ENCODE results near the gene CHD1L. TPM values are rescaled to one million over a fixed set of nuclear protein-coding genes. Genes with fewer than 3 reads are reported as not detected.
"Not testable (repeated sequence)": the region's sequence is repeated elsewhere in the genome, so short reads cannot be mapped to it uniquely, and the experiment has no call there.

The CHD1L gene
- polyA plus RNA-seq, 1 donor (not counting 4 experiments of a cell fraction or from before 2014, with no cell fraction given), result 49.2 TPM

DNA sequence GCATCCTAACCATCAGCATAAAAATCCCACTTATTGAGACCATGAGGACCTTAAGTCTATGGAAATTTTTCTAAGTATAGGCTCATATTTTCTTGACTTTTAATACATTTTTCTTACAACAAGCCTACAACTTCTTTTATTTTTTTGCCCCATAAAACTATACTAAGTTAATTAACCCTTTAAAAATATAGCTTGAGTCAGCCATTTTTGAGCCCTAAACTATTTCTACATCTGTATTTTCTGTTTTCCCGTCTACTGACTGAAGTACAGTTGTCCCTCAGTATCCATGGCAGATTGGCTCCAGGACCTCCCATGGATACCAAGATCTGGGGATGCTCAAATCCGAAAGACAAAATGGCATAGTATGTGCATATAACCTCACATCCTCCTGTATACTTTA lies 55.0 kb downstream of the CHD1L start:
- FAIRE-seq, result no peak
- no peak for TF ChIP-seq EZH2 (IDR thresholded peaks at IDR 0.05; ENCODE audit: low read length)
- TF ChIP-seq CTCF (optimal IDR thresholded peaks at IDR 0.05 in 1 of 3, IDR thresholded peaks at IDR 0.05 in 1 of 3, conservative IDR thresholded peaks at IDR 0.05 in 1 of 3; ENCODE audit: extremely low read depth in 1 of 3, insufficient read depth in 2 of 3, low read length in 3 of 3), result no peak
- no peak overlapping the region for H3K27ac ChIP-seq (ENCODE audit: control insufficient read depth, insufficient read depth, low read length)
- H3K9me3 ChIP-seq (ENCODE audit: control insufficient read depth, low read depth, low read length), result no peaks in the 10 kb centered on the region
- H3K79me2 ChIP-seq (ENCODE audit: control insufficient read depth, insufficient read depth, low read length), result no peaks in the 10 kb centered on the region
- no peak for DNase-seq (ENCODE audit: low read depth, low spot score)
- H3K4me3 ChIP-seq (ENCODE audit: control insufficient read depth in 2 of 3, extremely low read depth in 1 of 3, insufficient read depth in 2 of 3, low read depth in 1 of 3, low read length in 3 of 3), result no peak overlapping the region
- H3K4me2 ChIP-seq (ENCODE audit: control insufficient read depth, extremely low read depth, insufficient read depth, low read depth, low read length), result no peak overlapping the region
- no peaks in the 10 kb centered on the region for H3K27me3 ChIP-seq (ENCODE audit: control insufficient read depth, extremely low read depth, insufficient read depth, low read length)
- H3K36me3 ChIP-seq (ENCODE audit: control insufficient read depth in 2 of 2, extremely low read depth in 1 of 2, insufficient read depth in 2 of 2, low read length in 2 of 2), result peaks cover 13 to 31% of the 10 kb centered on the region in 2 experiments
- no peaks in the 10 kb centered on the region for H3K9me1 ChIP-seq (ENCODE audit: control insufficient read depth, extremely low read depth, insufficient read depth, low read length)
- H4K20me1 ChIP-seq (ENCODE audit: control insufficient read depth, extremely low read depth, insufficient read depth, low read length), result no peaks in the 10 kb centered on the region
- H3K4me1 ChIP-seq (ENCODE audit: control insufficient read depth, extremely low read depth, insufficient read depth, low read length), result peaks cover 3% of the 10 kb centered on the region
- H3K9ac ChIP-seq (ENCODE audit: control insufficient read depth, extremely low read depth, insufficient read depth, low read length), result no peak overlapping the region
- H2AFZ ChIP-seq (ENCODE audit: control insufficient read depth, low read length), result no peak overlapping the region
- dilution Hi-C loops (cut with MboI; ENCODE audit: extremely low pct_ligation_motif_present, low sequenced_read_pairs), result no loop called here

- H3K27ac ChIP-seq (ENCODE audit: control insufficient read depth, insufficient read depth, low read length); H3K4me3 ChIP-seq (ENCODE audit: control insufficient read depth in 2 of 3, extremely low read depth in 1 of 3, insufficient read depth in 2 of 3, low read depth in 1 of 3, low read length in 3 of 3); H3K9me3 ChIP-seq (ENCODE audit: control insufficient read depth, low read depth, low read length); H3K36me3 ChIP-seq (ENCODE audit: control insufficient read depth in 2 of 2, extremely low read depth in 1 of 2, insufficient read depth in 2 of 2, low read length in 2 of 2); H3K4me2 ChIP-seq (ENCODE audit: control insufficient read depth, extremely low read depth, insufficient read depth, low read depth, low read length); H3K27me3 ChIP-seq (ENCODE audit: control insufficient read depth, extremely low read depth, insufficient read depth, low read length); H3K9ac ChIP-seq (ENCODE audit: control insufficient read depth, extremely low read depth, insufficient read depth, low read length); DNase-seq (ENCODE audit: low read depth, low spot score); FAIRE-seq; H4K20me1 ChIP-seq (ENCODE audit: control insufficient read depth, extremely low read depth, insufficient read depth, low read length); dilution Hi-C loops (cut with MboI; ENCODE audit: extremely low pct_ligation_motif_present, low sequenced_read_pairs); H3K4me1 ChIP-seq (ENCODE audit: control insufficient read depth, extremely low read depth, insufficient read depth, low read length); H3K79me2 ChIP-seq (ENCODE audit: control insufficient read depth, insufficient read depth, low read length); H2AFZ ChIP-seq (ENCODE audit: control insufficient read depth, low read length); H3K9me1 ChIP-seq (ENCODE audit: control insufficient read depth, extremely low read depth, insufficient read depth, low read length): not testable (repeated sequence)
These were observed 63.3 kb downstream of the CHD1L start for GRCh38 chr1:147305803-147306202.

- FAIRE-seq, result no peak
- no peak overlapping the region for H3K4me3 ChIP-seq (ENCODE audit: control insufficient read depth in 2 of 3, extremely low read depth in 1 of 3, insufficient read depth in 2 of 3, low read depth in 1 of 3, low read length in 3 of 3)
- no peaks in the 10 kb centered on the region for H3K9me3 ChIP-seq (ENCODE audit: control insufficient read depth, low read depth, low read length)
- H3K9me1 ChIP-seq (ENCODE audit: control insufficient read depth, extremely low read depth, insufficient read depth, low read length), result no peaks in the 10 kb centered on the region
- no peak overlapping the region for H3K4me2 ChIP-seq (ENCODE audit: control insufficient read depth, extremely low read depth, insufficient read depth, low read depth, low read length)
- H3K36me3 ChIP-seq (ENCODE audit: control insufficient read depth in 2 of 2, extremely low read depth in 1 of 2, insufficient read depth in 2 of 2, low read length in 2 of 2), result no peaks in the 10 kb centered on the region
- H3K4me1 ChIP-seq (ENCODE audit: control insufficient read depth, extremely low read depth, insufficient read depth, low read length), result no peaks in the 10 kb centered on the region
- H3K79me2 ChIP-seq (ENCODE audit: control insufficient read depth, insufficient read depth, low read length), result no peaks in the 10 kb centered on the region
- no peaks in the 10 kb centered on the region for H4K20me1 ChIP-seq (ENCODE audit: control insufficient read depth, extremely low read depth, insufficient read depth, low read length)
- dilution Hi-C loops (cut with MboI; ENCODE audit: extremely low pct_ligation_motif_present, low sequenced_read_pairs), result no loop called here
- DNase-seq (ENCODE audit: low read depth, low spot score), result no peak
- H3K27ac ChIP-seq (ENCODE audit: control insufficient read depth, insufficient read depth, low read length), result no peak overlapping the region
- no peaks in the 10 kb centered on the region for H3K27me3 ChIP-seq (ENCODE audit: control insufficient read depth, extremely low read depth, insufficient read depth, low read length)
- no peak overlapping the region for H2AFZ ChIP-seq (ENCODE audit: control insufficient read depth, low read length)
- no peak overlapping the region for H3K9ac ChIP-seq (ENCODE audit: control insufficient read depth, extremely low read depth, insufficient read depth, low read length)
- TF ChIP-seq CTCF (optimal IDR thresholded peaks at IDR 0.05 in 1 of 3, IDR thresholded peaks at IDR 0.05 in 1 of 3, conservative IDR thresholded peaks at IDR 0.05 in 1 of 3; ENCODE audit: extremely low read depth in 1 of 3, insufficient read depth in 2 of 3, low read length in 3 of 3) (no peak), EZH2 (IDR thresholded peaks at IDR 0.05; ENCODE audit: low read length) (no peak)
These were observed 74.5 kb downstream of the CHD1L start for GRCh38 chr1:147316968-147317367.

- H3K9ac ChIP-seq (ENCODE audit: control insufficient read depth, extremely low read depth, insufficient read depth, low read length); H3K9me3 ChIP-seq (ENCODE audit: control insufficient read depth, low read depth, low read length); H3K27me3 ChIP-seq (ENCODE audit: control insufficient read depth, extremely low read depth, insufficient read depth, low read length); H3K4me3 ChIP-seq (ENCODE audit: control insufficient read depth in 2 of 3, extremely low read depth in 1 of 3, insufficient read depth in 2 of 3, low read depth in 1 of 3, low read length in 3 of 3); H2AFZ ChIP-seq (ENCODE audit: control insufficient read depth, low read length); H3K27ac ChIP-seq (ENCODE audit: control insufficient read depth, insufficient read depth, low read length); H3K4me1 ChIP-seq (ENCODE audit: control insufficient read depth, extremely low read depth, insufficient read depth, low read length); H3K79me2 ChIP-seq (ENCODE audit: control insufficient read depth, insufficient read depth, low read length); dilution Hi-C loops (cut with MboI; ENCODE audit: extremely low pct_ligation_motif_present, low sequenced_read_pairs); H4K20me1 ChIP-seq (ENCODE audit: control insufficient read depth, extremely low read depth, insufficient read depth, low read length); FAIRE-seq; DNase-seq (ENCODE audit: low read depth, low spot score); H3K9me1 ChIP-seq (ENCODE audit: control insufficient read depth, extremely low read depth, insufficient read depth, low read length); H3K36me3 ChIP-seq (ENCODE audit: control insufficient read depth in 2 of 2, extremely low read depth in 1 of 2, insufficient read depth in 2 of 2, low read length in 2 of 2); H3K4me2 ChIP-seq (ENCODE audit: control insufficient read depth, extremely low read depth, insufficient read depth, low read depth, low read length): not testable (repeated sequence)
These were observed 84.6 kb downstream of the CHD1L start for GRCh38 chr1:147326933-147327687.
